Heart left ventricle (tissue), 13 donors: ENCODE data around the gene ANKRD24.

Source experiments
- POLR2A ChIP-seq, 2 donors: fragments of 450-650 bp; IDR thresholded peaks; one replicate each; pipeline ENCODE4 v1.6.1; 2017; ENCODE audit warnings: antibody characterized with exemption in 2 of 2, mild to moderate bottlenecking in 2 of 2, moderate library complexity in 2 of 2
- TF ChIP-seq, protein P1 (sequence below), 12 donors: fragments of 200-600 bp; sonication (generic) in 4 of 12; IDR thresholded peaks; one replicate each; pipeline versions ENCODE4 v1.5.0 to v1.8.0; 2018 to 2022; ENCODE audit warnings: antibody characterized with exemption in 12 of 12, mild to moderate bottlenecking in 5 of 12
- donor health status: ischemic (EF 13 %, LVEDD 7.1; RV severe dilation, severe dysfunction).
- donor health status: DM: no; HTN: yes; CAD: no.
- donor health status: DM: no; HTN: no; CAD: no.
- donor health status: ischemic (EF 25% LVEDD 6.9; RV normal size, moderate dysfunction).
- donor health status: ischemic (EF 25% LVEDD 5.7; RV mildly dilated, moderate dysfunction).
- donor health status: ischemic (EF 35%, LVEDD 5.7; RV mildly dilated, moderate dysfunction).
- donor health status: nonischemic (EF 11% LVEDD 7.7; RV severe dilation, severe dysfunction).
- donor health status: DM: yes; HTN: yes; CAD: no.
- donor health status: PGD.
- donor health status: ischemic (EF 29% LVEDD 5.4; RV normal size, mild dysfunction).
- donor health status: nonischemic (EF 23%, LVEDD 6.1; RV moderate dilation, normal function).

DNA sequence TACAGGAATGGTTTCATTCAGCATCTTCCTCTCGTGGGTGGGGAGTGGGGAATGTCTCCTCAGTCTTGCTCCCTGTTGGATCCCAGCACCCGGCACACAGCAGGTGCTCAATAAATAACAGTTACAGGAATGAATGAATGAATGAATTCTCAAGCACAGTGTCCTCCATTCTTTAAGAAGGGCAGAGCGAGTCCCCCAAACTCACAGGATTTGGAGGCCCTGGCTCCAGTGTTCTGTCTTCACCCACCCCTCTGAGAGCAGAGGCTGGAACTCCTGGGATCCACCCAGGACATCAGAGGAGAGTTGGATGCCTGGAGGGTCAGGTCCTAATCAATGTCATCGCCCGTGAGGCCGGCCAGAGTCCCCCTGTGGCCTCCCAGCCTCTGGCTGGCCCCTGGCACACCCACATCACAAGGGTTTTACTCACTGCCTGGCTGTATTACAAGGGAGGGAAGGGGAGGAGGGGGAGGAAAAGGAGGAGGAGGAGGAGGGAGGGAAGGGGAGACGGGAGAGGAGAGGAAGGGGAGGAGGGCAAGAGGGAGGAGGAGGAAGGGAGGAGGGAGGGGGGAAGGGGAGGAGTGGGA lies 37.7 kb upstream of the ANKRD24 start:
- TF ChIP-seq, protein P1, sequence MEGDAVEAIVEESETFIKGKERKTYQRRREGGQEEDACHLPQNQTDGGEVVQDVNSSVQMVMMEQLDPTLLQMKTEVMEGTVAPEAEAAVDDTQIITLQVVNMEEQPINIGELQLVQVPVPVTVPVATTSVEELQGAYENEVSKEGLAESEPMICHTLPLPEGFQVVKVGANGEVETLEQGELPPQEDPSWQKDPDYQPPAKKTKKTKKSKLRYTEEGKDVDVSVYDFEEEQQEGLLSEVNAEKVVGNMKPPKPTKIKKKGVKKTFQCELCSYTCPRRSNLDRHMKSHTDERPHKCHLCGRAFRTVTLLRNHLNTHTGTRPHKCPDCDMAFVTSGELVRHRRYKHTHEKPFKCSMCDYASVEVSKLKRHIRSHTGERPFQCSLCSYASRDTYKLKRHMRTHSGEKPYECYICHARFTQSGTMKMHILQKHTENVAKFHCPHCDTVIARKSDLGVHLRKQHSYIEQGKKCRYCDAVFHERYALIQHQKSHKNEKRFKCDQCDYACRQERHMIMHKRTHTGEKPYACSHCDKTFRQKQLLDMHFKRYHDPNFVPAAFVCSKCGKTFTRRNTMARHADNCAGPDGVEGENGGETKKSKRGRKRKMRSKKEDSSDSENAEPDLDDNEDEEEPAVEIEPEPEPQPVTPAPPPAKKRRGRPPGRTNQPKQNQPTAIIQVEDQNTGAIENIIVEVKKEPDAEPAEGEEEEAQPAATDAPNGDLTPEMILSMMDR (IDR thresholded peaks at IDR 0.05) = no peak
- TF ChIP-seq POLR2A (IDR thresholded peaks at IDR 0.05) = no peak
